Measurements from ENCODE around the gene CSF1. TPM values are rescaled to one million over a fixed set of nuclear protein-coding genes. Genes with fewer than 3 reads are reported as not detected.
A peak's percentile ranks its signal among the peaks of the same experiment; 100 is the strongest.

The CSF1 gene
- total RNA-seq, 4 donors from 2014 or later, result 9.7 to 63.1 (median 14.4) TPM

GRCh38 chr1:109913360-109913879, 2.8 kb downstream of the CSF1 start:
- intact Hi-C loops (cut with DNase I; ENCODE audit: low total_unique reads) (no loop called here), in situ Hi-C loops (cut with MboI; ENCODE audit: low pct_ligation_motif_present in 1 of 4, low pct_unique_long_range_greater_than_20kb in 1 of 4, low sequenced_read_pairs in 3 of 4) (loop anchor here in 1 of 4 donors (25.0 kb wide), 1 partner anchor 126 kb away; no protein-coding TSS in a partner anchor)
- DNase-seq, result no peak
- 79% methylated on average over 1 of the region's 1 CpG; no CpG with 5 or more reads in 1 of the 2 donors for WGBS, 2 donors (ENCODE audit: low coverage in 1 of 2)
- no peak for TF ChIP-seq POLR2A (IDR thresholded peaks at IDR 0.05)
- TF ChIP-seq POLR2AphosphoS5 (IDR thresholded peaks at IDR 0.05), result no peak
- TF ChIP-seq EP300 (IDR thresholded peaks at IDR 0.05; ENCODE audit: low read depth), result no peak
- no peak for TF ChIP-seq CTCF (IDR thresholded peaks at IDR 0.05)
- Histone ChIP-seq H3K27me3 (peaks cover 5% of the 10 kb centered on the region), H3K36me3 (peaks cover 0 to 11% (median 0%) of the 10 kb centered on the region in 4 donors), H3K27ac (peak overlapping the region; percentile 77 to 88 (median 82)), H3K9me3 (no peaks in the 10 kb centered on the region), H3K4me3 (peak overlapping the region in 3 of 4 donors; percentile 41 to 69 (median 63)), H3K4me1 (peaks cover 0 to 39% (median 25%) of the 10 kb centered on the region in 4 donors)

GRCh38 chr1:109914587-109915240, 4.1 kb downstream of the CSF1 start:
- 70% methylated on average over 6 of the region's 6 CpGs; no CpG with 5 or more reads in 1 of the 2 donors for WGBS, 2 donors (ENCODE audit: low coverage in 1 of 2)
- H3K27me3 ChIP-seq, result peaks cover 5% of the 10 kb centered on the region
- H3K4me1 ChIP-seq, result peaks cover 0 to 39% (median 25%) of the 10 kb centered on the region in 4 donors
- in situ Hi-C loops (cut with MboI; ENCODE audit: low pct_ligation_motif_present in 1 of 4, low pct_unique_long_range_greater_than_20kb in 1 of 4, low sequenced_read_pairs in 3 of 4), result loop anchor here in 1 of 4 donors (25.0 kb wide), 1 partner anchor 127 kb away; no protein-coding TSS in a partner anchor
- peaks cover 0 to 11% (median 0%) of the 10 kb centered on the region in 4 donors for H3K36me3 ChIP-seq
- intact Hi-C loops (cut with DNase I; ENCODE audit: low total_unique reads), result no loop called here
- H3K9me3 ChIP-seq, result no peaks in the 10 kb centered on the region
- TF ChIP-seq POLR2AphosphoS5 (IDR thresholded peaks at IDR 0.05) (no peak), EP300 (IDR thresholded peaks at IDR 0.05; ENCODE audit: low read depth) (no peak), POLR2A (IDR thresholded peaks at IDR 0.05) (no peak), CTCF (IDR thresholded peaks at IDR 0.05) (no peak)
- H3K27ac ChIP-seq, result peak overlapping the region; percentile 77 to 88 (median 82)
- no peak for DNase-seq
- peak overlapping the region in 1 of 4 donors; percentile 63 for H3K4me3 ChIP-seq

GRCh38 chr1:109917051-109917767, 6.6 kb downstream of the CSF1 start:
- no peak overlapping the region for H3K4me3 ChIP-seq
- H3K27me3 ChIP-seq, result no peaks in the 10 kb centered on the region
- peaks cover 0 to 25% (median 14%) of the 10 kb centered on the region in 4 donors for H3K4me1 ChIP-seq
- TF ChIP-seq POLR2A (IDR thresholded peaks at IDR 0.05) (no peak), CTCF (IDR thresholded peaks at IDR 0.05) (no peak), POLR2AphosphoS5 (IDR thresholded peaks at IDR 0.05) (no peak), EP300 (IDR thresholded peaks at IDR 0.05; ENCODE audit: low read depth) (no peak)
- no peak for DNase-seq
- peaks cover 0 to 16% (median 1%) of the 10 kb centered on the region in 4 donors for H3K36me3 ChIP-seq
- intact Hi-C loops (cut with DNase I; ENCODE audit: low total_unique reads) (no loop called here), in situ Hi-C loops (cut with MboI; ENCODE audit: low pct_ligation_motif_present in 1 of 4, low pct_unique_long_range_greater_than_20kb in 1 of 4, low sequenced_read_pairs in 3 of 4) (loop anchor here in 1 of 4 donors (25.0 kb wide), 1 partner anchor 130 kb away; no protein-coding TSS in a partner anchor)
- H3K27ac ChIP-seq, result peak overlapping the region in 1 of 4 donors; percentile 9
- 83 to 89% methylated on average over 1 to 9 of the region's 9 CpGs for WGBS, 2 donors (ENCODE audit: low coverage in 1 of 2)
- no peaks in the 10 kb centered on the region for H3K9me3 ChIP-seq

Data from transverse colon (tissue), 4 donors.